ENCODE measurements around the gene PRR15L.

- TF ChIP-seq SP2 (IDR thresholded peaks at IDR 0.05; ENCODE audit: low read length) (no peak), SP4 (IDR thresholded peaks at IDR 0.05; ENCODE audit: low read length) (no peak), CTCF (IDR thresholded peaks at IDR 0.05; ENCODE audit: control extremely low read depth in 1 of 3, insufficient read depth in 1 of 3, low read depth in 1 of 3, low read length in 3 of 3) (no peak)
These were observed 8.9 kb downstream of the PRR15L start for GRCh38 chr17:47948706-47949196.

Measured in H1 (cell line).